HepG2 (cell line): ENCODE results near the gene ARHGAP9. TPM values are rescaled to one million over a fixed set of nuclear protein-coding genes. Genes with fewer than 3 reads are reported as not detected.

Experiments used
- ARID3A ChIP-seq: IDR thresholded peaks from 2 replicates; pipeline ENCODE4 v1.6.1; 2012; ENCODE audit warnings: low read depth, low read length, improper control_type of control experiment
- CTCF ChIP-seq: sonication (generic); formaldehyde crosslinking; IDR thresholded peaks from 2 replicates; pipeline ENCODE4 v1.5.0; 2020; ENCODE audit warnings: mild to moderate bottlenecking, missing genetic modification reagents, moderate library complexity
- IKZF4 ChIP-seq: sonication (generic); formaldehyde crosslinking; IDR thresholded peaks from 2 replicates; pipeline ENCODE4 v1.5.1; 2020; ENCODE audit warnings: borderline replicate concordance, mild to moderate bottlenecking, low read depth, missing genetic modification reagents; ENCODE audit errors: not compliant biosample characterization
- THRA ChIP-seq: sonication (generic); formaldehyde crosslinking; IDR thresholded peaks from 2 replicates; pipeline ENCODE4 v1.4.0; 2020; ENCODE audit warnings: missing genetic modification reagents, borderline replicate concordance
- ZBTB4 ChIP-seq: sonication (generic); formaldehyde crosslinking; IDR thresholded peaks from 2 replicates; pipeline ENCODE4 v1.4.0; 2020; ENCODE audit warnings: missing genetic modification reagents, mild to moderate bottlenecking, borderline replicate concordance
- ZNF33B ChIP-seq: sonication (generic); formaldehyde crosslinking; IDR thresholded peaks from 2 replicates; pipeline ENCODE4 v1.5.1; 2020; ENCODE audit warnings: mild to moderate bottlenecking, missing genetic modification reagents
- ZNF746 ChIP-seq: sonication (generic); formaldehyde crosslinking; IDR thresholded peaks from 2 replicates; pipeline ENCODE4 v1.8.0; 2022; ENCODE audit warnings: mild to moderate bottlenecking, missing genetic modification reagents
- polyA plus RNA-seq, 8 experiments: library from polyadenylated mRNA; depleted of rRNA in 3 of 8; stranded (reverse) in 7 of 8; unstranded in 1 of 8; fragments of >200 nt; fragmentation: Illumina TruSeq in 4 of 8; extraction: Trizol in 4 of 8; gene quantifications; 2 replicates each; pipeline versions ENCODE4 v1.2.1 to v1.2.3, GENCODE V29; 2011 to 2016; ENCODE audit warnings: low read depth in 4 of 8, missing spikeins in 1 of 8, mixed read lengths in 1 of 8; ENCODE audit not compliant: insufficient read depth in 1 of 8
- total RNA-seq, 5 experiments: library from RNA; depleted of rRNA; stranded (reverse); fragments of >200 nt; fragmentation: Illumina TruSeq; extraction: Trizol; gene quantifications; 2 replicates each; pipeline ENCODE4 v1.2.3, GENCODE V29; 2016; ENCODE audit warnings: low read depth in 1 of 5
- TF ChIP-seq, protein P1 (sequence below): sonication (generic); formaldehyde crosslinking; IDR thresholded peaks from 2 replicates; pipeline ENCODE4 v1.8.0; 2022; ENCODE audit warnings: missing genetic modification reagents, mild to moderate bottlenecking, inconsistent platforms, borderline replicate concordance
- TF ChIP-seq, protein P2 (sequence below): sonication (generic); formaldehyde crosslinking; IDR thresholded peaks from 2 replicates; pipeline ENCODE4 v1.4.0; 2020; ENCODE audit warnings: missing genetic modification reagents
- TF ChIP-seq, protein P3 (sequence below): IDR thresholded peaks from 2 replicates; pipeline ENCODE4 v1.6.1; 2016; ENCODE audit warnings: mild to moderate bottlenecking
- TF ChIP-seq, protein P4 (sequence below): sonication (generic); formaldehyde crosslinking; IDR thresholded peaks from 2 replicates; pipeline ENCODE4 v1.8.0; 2022; ENCODE audit warnings: mild to moderate bottlenecking, missing genetic modification reagents, moderate library complexity

The ARHGAP9 gene
- total and polyA plus RNA-seq, 2 of the 13 experiments (the other 11 are each of a cell fraction or from before 2014, with no cell fraction given): 0.18 to 1.2 TPM

DNA sequence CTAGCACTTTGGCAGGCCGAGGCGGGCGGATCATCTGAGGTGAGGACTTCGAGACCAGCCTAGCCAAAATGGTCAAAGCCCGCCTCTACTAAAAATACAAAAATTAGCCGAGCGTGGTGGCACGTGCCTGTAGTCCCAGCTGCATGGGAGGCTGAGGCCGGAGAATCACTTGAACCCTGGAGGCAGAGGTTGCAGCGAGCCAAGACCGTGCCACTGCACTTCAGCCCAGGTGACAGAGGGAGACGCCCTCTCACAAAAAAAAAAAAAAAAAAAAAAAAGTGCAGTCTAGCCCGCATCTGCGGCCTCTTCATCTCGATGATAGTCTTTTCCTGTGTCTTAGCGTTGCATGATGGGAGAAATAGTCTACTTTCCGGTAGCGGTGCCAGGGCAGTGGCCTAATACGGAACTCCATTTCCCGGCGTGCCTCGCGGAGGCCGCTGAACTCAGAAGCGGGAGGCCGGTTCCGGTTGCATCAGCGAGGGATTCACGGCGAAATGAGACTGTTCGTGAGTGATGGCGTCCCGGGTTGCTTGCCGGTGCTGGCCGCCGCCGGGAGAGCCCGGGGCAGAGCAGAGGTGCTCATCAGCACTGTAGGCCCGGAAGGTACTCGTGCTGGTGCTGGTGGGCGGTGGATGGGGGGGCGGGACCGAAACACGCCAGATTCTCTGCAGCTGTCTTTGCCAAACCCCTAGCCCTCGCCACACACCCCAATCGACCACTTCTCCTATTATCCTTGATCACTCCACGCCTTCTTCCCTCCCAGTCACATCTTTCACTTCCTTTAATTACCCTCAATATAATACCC, 8.1 kb upstream of the ARHGAP9 start, which contains the start of gene MARS1 (continued):
- TF ChIP-seq, protein P1, sequence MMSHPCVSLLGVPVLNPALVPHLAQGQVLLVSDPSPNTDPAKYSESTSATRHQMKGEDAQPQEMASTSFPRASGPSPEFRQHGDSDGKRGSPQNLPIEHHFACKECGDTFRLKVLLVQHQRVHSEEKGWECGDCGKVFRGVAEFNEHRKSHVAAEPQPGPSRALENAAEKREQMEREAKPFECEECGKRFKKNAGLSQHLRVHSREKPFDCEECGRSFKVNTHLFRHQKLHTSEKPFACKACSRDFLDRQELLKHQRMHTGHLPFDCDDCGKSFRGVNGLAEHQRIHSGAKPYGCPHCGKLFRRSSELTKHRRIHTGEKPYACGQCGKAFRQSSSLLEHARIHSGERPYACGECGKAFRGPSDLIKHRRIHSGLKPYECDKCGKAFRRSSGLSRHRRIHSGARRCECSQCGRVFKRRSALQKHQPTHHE (CRISPR knock-in tag): peak; percentile 44; the same call in 1 of the 2 replicates
- peak; percentile 59 for TF ChIP-seq CTCF
- TF ChIP-seq ARID3A: peak; percentile 42; the same call in 1 of the 2 replicates
- TF ChIP-seq ZNF33B (CRISPR knock-in tag): no peak
- TF ChIP-seq ZNF746 (CRISPR knock-in tag): no peak
- peak; percentile 26; the same call in 1 of the 2 replicates for TF ChIP-seq ZBTB4 (CRISPR knock-in tag)
- TF ChIP-seq IKZF4 (CRISPR knock-in tag): no peak
- TF ChIP-seq THRA: no peak
- TF ChIP-seq, protein P2, sequence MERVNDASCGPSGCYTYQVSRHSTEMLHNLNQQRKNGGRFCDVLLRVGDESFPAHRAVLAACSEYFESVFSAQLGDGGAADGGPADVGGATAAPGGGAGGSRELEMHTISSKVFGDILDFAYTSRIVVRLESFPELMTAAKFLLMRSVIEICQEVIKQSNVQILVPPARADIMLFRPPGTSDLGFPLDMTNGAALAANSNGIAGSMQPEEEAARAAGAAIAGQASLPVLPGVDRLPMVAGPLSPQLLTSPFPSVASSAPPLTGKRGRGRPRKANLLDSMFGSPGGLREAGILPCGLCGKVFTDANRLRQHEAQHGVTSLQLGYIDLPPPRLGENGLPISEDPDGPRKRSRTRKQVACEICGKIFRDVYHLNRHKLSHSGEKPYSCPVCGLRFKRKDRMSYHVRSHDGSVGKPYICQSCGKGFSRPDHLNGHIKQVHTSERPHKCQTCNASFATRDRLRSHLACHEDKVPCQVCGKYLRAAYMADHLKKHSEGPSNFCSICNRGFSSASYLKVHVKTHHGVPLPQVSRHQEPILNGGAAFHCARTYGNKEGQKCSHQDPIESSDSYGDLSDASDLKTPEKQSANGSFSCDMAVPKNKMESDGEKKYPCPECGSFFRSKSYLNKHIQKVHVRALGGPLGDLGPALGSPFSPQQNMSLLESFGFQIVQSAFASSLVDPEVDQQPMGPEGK (CRISPR knock-in tag): no peak
- TF ChIP-seq, protein P3, sequence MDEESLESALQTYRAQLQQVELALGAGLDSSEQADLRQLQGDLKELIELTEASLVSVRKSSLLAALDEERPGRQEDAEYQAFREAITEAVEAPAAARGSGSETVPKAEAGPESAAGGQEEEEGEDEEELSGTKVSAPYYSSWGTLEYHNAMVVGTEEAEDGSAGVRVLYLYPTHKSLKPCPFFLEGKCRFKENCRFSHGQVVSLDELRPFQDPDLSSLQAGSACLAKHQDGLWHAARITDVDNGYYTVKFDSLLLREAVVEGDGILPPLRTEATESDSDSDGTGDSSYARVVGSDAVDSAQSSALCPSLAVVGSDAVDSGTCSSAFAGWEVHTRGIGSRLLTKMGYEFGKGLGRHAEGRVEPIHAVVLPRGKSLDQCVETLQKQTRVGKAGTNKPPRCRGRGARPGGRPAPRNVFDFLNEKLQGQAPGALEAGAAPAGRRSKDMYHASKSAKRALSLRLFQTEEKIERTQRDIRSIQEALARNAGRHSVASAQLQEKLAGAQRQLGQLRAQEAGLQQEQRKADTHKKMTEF: peak; percentile 73
- TF ChIP-seq, protein P4, sequence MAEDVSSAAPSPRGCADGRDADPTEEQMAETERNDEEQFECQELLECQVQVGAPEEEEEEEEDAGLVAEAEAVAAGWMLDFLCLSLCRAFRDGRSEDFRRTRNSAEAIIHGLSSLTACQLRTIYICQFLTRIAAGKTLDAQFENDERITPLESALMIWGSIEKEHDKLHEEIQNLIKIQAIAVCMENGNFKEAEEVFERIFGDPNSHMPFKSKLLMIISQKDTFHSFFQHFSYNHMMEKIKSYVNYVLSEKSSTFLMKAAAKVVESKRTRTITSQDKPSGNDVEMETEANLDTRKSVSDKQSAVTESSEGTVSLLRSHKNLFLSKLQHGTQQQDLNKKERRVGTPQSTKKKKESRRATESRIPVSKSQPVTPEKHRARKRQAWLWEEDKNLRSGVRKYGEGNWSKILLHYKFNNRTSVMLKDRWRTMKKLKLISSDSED (CRISPR knock-in tag): no peak
